ENCODE data around the gene SPRED2.
"Not testable (repeated sequence)": the region's sequence is repeated elsewhere in the genome, so short reads cannot be mapped to it uniquely, and the experiment has no call there.

SPRED2 gene

GRCh38 chr2:65334714-65335113, 97.7 kb downstream of the SPRED2 start:
- DNase-seq = no peak

GRCh38 chr2:65331336-65332025, 100.9 kb downstream of the SPRED2 start:
- no peak for DNase-seq

- DNase-seq = no peak
Observed at GRCh38 chr2:65329525-65329924, 102.9 kb downstream of the SPRED2 start.

- DNase-seq = no peak
Observed at GRCh38 chr2:65326276-65326675, 106.1 kb downstream of the SPRED2 start.

- no peak for DNase-seq
Observed at GRCh38 chr2:65325066-65325465, 107.3 kb downstream of the SPRED2 start.

- no peak for DNase-seq
Observed at GRCh38 chr2:65320946-65321345, 111.5 kb downstream of the SPRED2 start.

GRCh38 chr2:65320042-65320725, 112.2 kb downstream of the SPRED2 start:
- peak; percentile 71 for DNase-seq

- DNase-seq = no peak
Observed at GRCh38 chr2:65319674-65320041, 112.7 kb downstream of the SPRED2 start.

- no peak for DNase-seq
Observed at GRCh38 chr2:65319072-65319673, 113.2 kb downstream of the SPRED2 start.

- DNase-seq = no peak
Observed at GRCh38 chr2:65317841-65318240, 114.6 kb downstream of the SPRED2 start.

GRCh38 chr2:65317351-65317750, 115.0 kb downstream of the SPRED2 start:
- not testable (repeated sequence) for DNase-seq

- no peak for DNase-seq
Observed at GRCh38 chr2:65316072-65316471, 116.3 kb downstream of the SPRED2 start.

- no peak for DNase-seq
Observed at GRCh38 chr2:65314801-65315441, 117.5 kb downstream of the SPRED2 start.

GRCh38 chr2:65313954-65314256, 118.5 kb downstream of the SPRED2 start:
- DNase-seq = no peak

- no peak for DNase-seq
Observed at GRCh38 chr2:65313126-65313953, 119.1 kb downstream of the SPRED2 start.

GRCh38 chr2:65311596-65311995, 120.8 kb downstream of the SPRED2 start:
- DNase-seq = no peak

- DNase-seq = no peak
Observed at GRCh38 chr2:65311049-65311448, 121.3 kb downstream of the SPRED2 start.

GRCh38 chr2:65309699-65310098, 122.7 kb downstream of the SPRED2 start:
- DNase-seq = no peak

GRCh38 chr2:65305934-65306333, 126.5 kb downstream of the SPRED2 start:
- no peak for DNase-seq

- DNase-seq = no peak
Observed at GRCh38 chr2:65300761-65301711, 131.4 kb downstream of the SPRED2 start.

- DNase-seq = no peak
Observed at GRCh38 chr2:65300134-65300760, 132.2 kb downstream of the SPRED2 start.
